Measurements from ENCODE around the gene ODAD4.

DNA sequence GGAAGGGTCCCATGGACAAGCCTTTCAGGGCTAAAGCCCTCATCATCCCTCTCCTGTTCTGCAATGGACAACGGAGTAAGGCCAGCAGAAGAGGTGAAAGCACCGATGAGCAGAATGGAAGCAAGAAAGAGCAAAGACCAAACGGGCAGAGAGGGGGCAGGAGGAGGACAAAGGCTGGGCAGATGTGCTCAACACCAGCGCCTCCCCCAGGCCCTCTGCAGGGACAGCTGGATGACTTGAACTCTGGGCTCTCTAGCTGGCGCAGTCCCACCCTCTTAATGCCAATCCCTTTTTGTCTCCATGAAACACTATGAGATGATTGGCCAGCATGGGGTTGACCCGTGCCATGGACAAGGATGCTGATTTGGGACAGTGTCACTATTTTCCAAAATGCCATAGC lies 33.7 kb upstream of the ODAD4 start:
- TF ChIP-seq CTCF (IDR thresholded peaks at IDR 0.05) (no peak), POLR2AphosphoS5 (IDR thresholded peaks at IDR 0.05) (no peak), POLR2A (IDR thresholded peaks at IDR 0.05) (no peak)
